Large intestine (tissue), 3 donors: ENCODE results near the gene PTPRN2. TPM values are rescaled to one million over a fixed set of nuclear protein-coding genes. Genes with fewer than 3 reads are reported as not detected.

Experiments used
- DNase-seq, 2 donors: peaks; one replicate each; pipeline versions ENCODE4 v3.0.0 to v3.0.0-alpha.2; 2013
- H3K27ac ChIP-seq: one replicate; pipeline ENCODE4 v1.5.1; 2013; ENCODE audit warnings: low read length
- H3K27me3 ChIP-seq: 2 replicates; pipeline ENCODE4 v1.6.1; 2013; ENCODE audit warnings: low read length; ENCODE audit not compliant: control insufficient read depth, insufficient read depth
- H3K36me3 ChIP-seq: 2 replicates; pipeline ENCODE4 v1.6.1; 2013; ENCODE audit warnings: low read length; ENCODE audit not compliant: control insufficient read depth, insufficient read depth
- H3K4me1 ChIP-seq: one replicate; pipeline ENCODE4 v1.6.1; 2013; ENCODE audit warnings: low read length; ENCODE audit not compliant: control insufficient read depth, insufficient read depth
- H3K4me3 ChIP-seq: one replicate; pipeline ENCODE4 v1.5.1; 2013; ENCODE audit warnings: low read length
- H3K9me3 ChIP-seq: one replicate; pipeline ENCODE4 v1.6.1; 2013; ENCODE audit warnings: mild to moderate bottlenecking, low read depth, low read length, moderate library complexity; ENCODE audit not compliant: control insufficient read depth
- WGBS: methylation state at CpG from one replicate; pipeline ENCODE4 v1.1.5; 2013; ENCODE audit warnings: low lambda C conversion rate; ENCODE audit not compliant: insufficient coverage; 5-methylcytosine and 5-hydroxymethylcytosine counted together
- polyA plus RNA-seq: library from polyadenylated mRNA; unstranded; fragments of 120-200 nt; gene quantifications from one replicate; pipeline ENCODE4 v1.2.1, GENCODE V29; 2013

The PTPRN2 gene
- polyA plus RNA-seq, 1 donor: 13.4 TPM

DNA sequence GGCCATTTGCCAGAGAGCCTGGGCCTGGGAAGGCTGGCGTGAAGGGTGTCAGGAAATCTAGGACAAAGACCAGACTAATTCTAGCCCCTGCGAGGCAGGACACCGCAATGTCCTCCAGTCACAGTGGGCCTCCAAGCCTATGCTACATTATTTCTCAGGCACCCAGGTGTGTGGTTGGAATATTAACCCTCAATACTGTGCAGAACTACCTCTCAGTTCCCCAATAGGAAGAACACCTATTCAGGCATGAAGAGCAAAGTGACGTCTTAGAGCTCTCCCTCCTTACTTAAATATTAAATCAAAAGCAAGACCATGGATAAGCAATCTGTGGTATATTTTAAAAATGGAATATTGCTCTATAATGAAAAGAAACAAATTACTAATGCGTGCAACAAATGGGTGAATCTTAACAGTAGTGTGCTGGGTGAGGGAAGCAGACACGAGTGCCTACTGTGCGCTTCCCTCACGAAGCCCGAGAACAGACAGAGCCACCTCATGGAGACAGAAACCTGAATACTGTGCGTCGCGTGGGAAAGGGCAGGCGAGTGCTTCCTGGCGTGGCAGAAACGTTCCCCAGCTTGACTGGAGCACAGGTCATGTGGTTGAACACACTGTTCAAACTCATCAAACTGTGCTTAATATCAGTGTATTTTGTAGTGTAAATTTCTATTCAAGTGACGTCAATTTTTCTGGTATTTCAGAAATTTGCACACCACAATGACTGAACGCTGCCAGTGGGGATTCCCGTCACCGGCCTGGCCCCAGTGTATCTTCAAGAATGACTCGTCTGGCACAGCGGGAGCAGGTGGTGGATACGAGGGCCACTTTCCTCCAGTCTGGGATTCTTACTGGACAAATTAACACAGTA, 15.5 kb upstream of the PTPRN2 start:
- Histone ChIP-seq H3K27ac (no peak overlapping the region), H3K27me3 (no peaks in the 10 kb centered on the region), H3K4me1 (no peaks in the 10 kb centered on the region), H3K36me3 (no peaks in the 10 kb centered on the region), H3K4me3 (no peak overlapping the region), H3K9me3 (no peaks in the 10 kb centered on the region)
- no peak for DNase-seq
- WGBS: 83% methylated on average over 1 of the region's 22 CpGs

DNA sequence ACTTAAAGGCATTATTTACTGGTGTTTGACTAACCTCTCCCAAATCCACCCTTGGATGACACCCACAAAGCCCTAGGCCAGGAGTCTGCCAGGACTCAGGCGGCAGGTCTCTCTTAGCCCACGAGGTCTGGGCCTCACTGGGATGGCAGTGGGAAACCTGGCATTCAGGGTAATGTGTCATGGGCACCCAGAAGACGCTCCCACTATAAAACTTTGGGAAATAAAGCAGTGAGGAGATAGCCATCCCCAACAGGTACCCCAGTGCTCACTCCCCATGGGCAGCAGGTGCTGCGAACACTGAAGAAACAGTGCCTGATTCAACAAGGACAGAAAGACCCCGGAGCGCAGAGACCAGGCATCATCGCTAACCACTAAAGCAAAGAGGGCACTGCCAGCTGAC, 14.4 kb upstream of the PTPRN2 start:
- no peaks in the 10 kb centered on the region for H3K27me3 ChIP-seq
- whole genome bisulfite sequencing: no CpG with 5 or more reads among the region's 7 CpGs
- H3K9me3 ChIP-seq: no peaks in the 10 kb centered on the region
- no peak overlapping the region for H3K4me3 ChIP-seq
- no peaks in the 10 kb centered on the region for H3K36me3 ChIP-seq
- H3K27ac ChIP-seq: no peak overlapping the region
- DNase-seq: no peak
- H3K4me1 ChIP-seq: no peaks in the 10 kb centered on the region

DNA sequence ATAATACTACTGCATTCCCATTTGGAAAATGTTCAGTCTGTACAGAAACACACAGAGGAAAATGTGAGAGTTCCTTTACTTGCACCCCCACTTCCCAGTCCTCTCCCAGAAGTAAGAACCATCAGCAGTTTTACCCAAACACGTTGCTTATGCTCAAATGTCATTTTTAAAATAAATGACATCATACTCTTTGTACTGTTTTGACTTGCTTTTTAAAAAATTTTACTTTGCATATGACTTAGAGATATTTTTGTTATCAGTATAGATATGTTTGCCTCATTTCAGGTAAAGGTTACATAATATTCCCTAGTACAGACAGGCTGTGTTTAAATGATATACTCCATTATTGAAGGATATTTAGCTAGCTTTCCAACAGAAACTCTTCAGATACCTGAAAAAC, 13.5 kb upstream of the PTPRN2 start:
- DNase-seq: no peak
- H3K36me3 ChIP-seq: no peaks in the 10 kb centered on the region
- no CpG with 5 or more reads among the region's 1 CpG for WGBS
- H3K4me1 ChIP-seq: no peaks in the 10 kb centered on the region
- H3K27ac ChIP-seq: no peak overlapping the region
- no peaks in the 10 kb centered on the region for H3K27me3 ChIP-seq
- no peak overlapping the region for H3K4me3 ChIP-seq
- H3K9me3 ChIP-seq: no peaks in the 10 kb centered on the region

DNA sequence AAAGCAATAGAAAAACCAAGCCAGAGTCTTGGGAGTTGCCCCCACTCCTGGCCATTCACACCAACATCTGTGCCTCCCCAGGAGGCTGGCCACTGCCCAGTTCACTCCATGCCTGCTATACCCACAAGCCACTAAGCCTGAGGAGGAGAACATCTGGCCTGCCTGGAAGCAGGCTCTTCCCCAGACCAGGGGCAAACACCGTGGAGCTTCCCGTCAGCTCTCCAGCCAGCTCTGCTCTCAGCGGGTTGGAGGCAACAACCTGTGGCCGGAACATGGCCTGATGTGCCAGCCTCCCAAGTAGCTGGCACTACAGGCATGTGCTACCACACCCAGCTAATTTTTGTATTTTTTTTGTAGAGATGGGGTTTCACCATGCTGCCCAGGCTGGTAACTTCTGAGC, 9.1 kb upstream of the PTPRN2 start:
- WGBS: no CpG with 5 or more reads among the region's 4 CpGs
- Histone ChIP-seq H3K36me3 (no peaks in the 10 kb centered on the region), H3K9me3 (peaks cover 10% of the 10 kb centered on the region), H3K27me3 (no peaks in the 10 kb centered on the region), H3K4me1 (no peaks in the 10 kb centered on the region), H3K27ac (no peak overlapping the region), H3K4me3 (no peak overlapping the region)
- DNase-seq: no peak

DNA sequence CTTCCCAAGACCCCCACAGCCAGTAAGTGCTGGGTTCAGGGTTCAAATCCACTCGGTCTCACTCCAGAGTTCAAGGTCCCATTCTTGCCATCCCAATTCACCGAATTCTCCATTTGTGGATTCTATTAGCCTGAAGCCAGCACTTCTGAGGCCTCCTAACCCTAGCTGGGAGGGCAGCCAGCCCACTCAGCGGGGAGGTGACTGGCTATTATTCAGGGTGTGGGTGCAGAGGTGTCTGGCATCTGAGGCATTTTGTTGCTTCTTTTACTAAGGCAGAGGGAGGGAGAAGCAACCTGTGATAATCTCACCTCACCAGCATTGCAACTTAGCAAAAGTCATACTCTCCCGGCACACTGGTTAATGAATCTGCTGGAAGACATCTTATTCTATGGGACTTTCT, 8.7 kb upstream of the PTPRN2 start:
- H3K4me3 ChIP-seq: no peak overlapping the region
- peaks cover 10% of the 10 kb centered on the region for H3K9me3 ChIP-seq
- WGBS: no CpG with 5 or more reads among the region's 4 CpGs
- H3K4me1 ChIP-seq: no peaks in the 10 kb centered on the region
- no peaks in the 10 kb centered on the region for H3K27me3 ChIP-seq
- DNase-seq: no peak
- H3K36me3 ChIP-seq: no peaks in the 10 kb centered on the region
- no peak overlapping the region for H3K27ac ChIP-seq

DNA sequence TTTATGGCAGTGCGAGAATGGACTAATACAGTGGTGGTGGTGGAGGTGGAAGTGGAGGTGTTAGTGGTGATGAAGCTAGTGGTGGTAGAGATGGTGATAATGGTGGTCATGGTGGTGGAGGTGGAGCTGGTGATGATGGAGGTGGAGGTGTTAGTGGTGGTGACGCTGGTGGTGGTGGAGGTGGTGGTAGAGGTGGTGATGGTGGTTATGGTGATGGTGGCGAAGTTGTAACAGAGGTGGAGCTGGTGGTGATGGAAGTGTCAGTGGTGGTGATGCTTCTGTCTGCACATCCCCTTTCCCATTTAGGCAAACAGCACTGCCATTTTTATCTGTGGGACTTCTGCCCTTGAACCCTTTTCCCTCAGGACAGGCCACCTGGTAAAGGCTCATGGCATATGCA, 7.4 kb upstream of the PTPRN2 start:
- peaks cover 11% of the 10 kb centered on the region for H3K9me3 ChIP-seq
- H3K27ac ChIP-seq: no peak overlapping the region
- no peak overlapping the region for H3K4me3 ChIP-seq
- no CpG with 5 or more reads among the region's 3 CpGs for WGBS
- peak in 1 of 2 donors; percentile 50 for DNase-seq
- H3K4me1 ChIP-seq: peaks cover 4% of the 10 kb centered on the region
- peaks cover 2% of the 10 kb centered on the region for H3K27me3 ChIP-seq
- H3K36me3 ChIP-seq: no peaks in the 10 kb centered on the region

DNA sequence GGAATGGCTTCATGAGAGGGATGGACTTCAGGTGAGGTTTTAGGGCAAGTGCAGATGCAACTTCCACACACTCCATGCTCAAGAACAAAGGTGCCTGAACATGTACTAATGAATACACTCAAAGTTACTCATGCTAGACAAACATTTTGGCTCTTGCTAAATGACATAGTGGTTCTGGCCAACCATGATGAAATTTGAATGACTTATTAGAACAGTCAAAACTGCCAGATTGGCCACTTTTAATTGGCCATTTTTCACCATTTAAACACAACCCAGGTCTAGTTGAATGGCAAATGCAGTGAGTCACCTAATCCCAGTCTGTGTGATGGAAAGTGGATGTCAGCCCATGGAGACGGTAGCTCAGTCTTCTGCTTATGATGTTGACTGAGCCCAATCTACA, 4.9 kb upstream of the PTPRN2 start:
- DNase-seq: no peak
- Histone ChIP-seq H3K4me3 (no peak overlapping the region), H3K27me3 (peaks cover 19% of the 10 kb centered on the region), H3K27ac (no peak overlapping the region), H3K36me3 (no peaks in the 10 kb centered on the region), H3K4me1 (peaks cover 7% of the 10 kb centered on the region), H3K9me3 (peaks cover 15% of the 10 kb centered on the region)
- no CpG with 5 or more reads among the region's 1 CpG for WGBS

DNA sequence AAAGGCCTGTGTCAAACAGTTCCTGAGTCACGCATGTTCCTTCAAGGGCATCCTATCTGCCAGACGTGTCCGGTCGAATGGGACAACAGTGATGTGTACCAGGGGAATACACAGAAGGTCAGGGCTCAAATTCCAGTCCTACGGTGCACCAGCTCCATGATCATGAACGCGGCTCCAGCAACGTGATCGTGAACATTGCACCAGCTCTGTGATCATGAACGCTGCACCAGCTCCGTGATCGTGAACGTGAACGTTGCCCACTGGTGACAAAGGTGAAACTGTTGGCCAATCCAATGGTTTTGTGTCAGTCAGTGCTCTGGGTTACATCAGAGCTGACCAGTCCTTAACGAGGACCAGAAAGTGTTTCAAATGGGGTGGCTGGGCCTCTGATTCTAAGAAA, 4.3 kb upstream of the PTPRN2 start:
- H3K27me3 ChIP-seq: peaks cover 19% of the 10 kb centered on the region
- H3K4me3 ChIP-seq: no peak overlapping the region
- no peak for DNase-seq
- WGBS: no CpG with 5 or more reads among the region's 15 CpGs
- peaks cover 15% of the 10 kb centered on the region for H3K9me3 ChIP-seq
- peaks cover 7% of the 10 kb centered on the region for H3K4me1 ChIP-seq
- H3K36me3 ChIP-seq: no peaks in the 10 kb centered on the region
- H3K27ac ChIP-seq: no peak overlapping the region

DNA sequence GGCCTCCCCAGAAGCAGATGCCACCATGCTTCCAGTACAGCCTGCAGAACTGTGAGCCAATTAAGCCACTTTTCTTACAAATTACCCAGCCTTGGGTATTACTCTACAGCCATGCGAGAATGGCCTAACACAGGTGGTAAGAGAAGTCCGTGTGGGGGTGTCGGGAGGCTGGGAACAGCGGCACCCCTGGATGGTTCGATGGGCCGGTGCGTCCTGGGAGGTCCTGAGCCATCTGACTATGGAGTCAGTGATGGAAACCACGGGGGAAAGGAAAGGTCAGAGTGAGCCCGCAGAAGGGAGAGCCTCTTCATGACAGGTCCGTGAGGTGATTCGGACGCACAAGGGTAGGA, 2.5 kb upstream of the PTPRN2 start:
- no CpG with 5 or more reads among the region's 12 CpGs for WGBS
- Histone ChIP-seq H3K36me3 (no peaks in the 10 kb centered on the region), H3K4me3 (no peak overlapping the region), H3K9me3 (peaks cover 14% of the 10 kb centered on the region), H3K4me1 (peaks cover 10% of the 10 kb centered on the region), H3K27ac (no peak overlapping the region), H3K27me3 (peaks cover 35% of the 10 kb centered on the region)
- no peak for DNase-seq

DNA sequence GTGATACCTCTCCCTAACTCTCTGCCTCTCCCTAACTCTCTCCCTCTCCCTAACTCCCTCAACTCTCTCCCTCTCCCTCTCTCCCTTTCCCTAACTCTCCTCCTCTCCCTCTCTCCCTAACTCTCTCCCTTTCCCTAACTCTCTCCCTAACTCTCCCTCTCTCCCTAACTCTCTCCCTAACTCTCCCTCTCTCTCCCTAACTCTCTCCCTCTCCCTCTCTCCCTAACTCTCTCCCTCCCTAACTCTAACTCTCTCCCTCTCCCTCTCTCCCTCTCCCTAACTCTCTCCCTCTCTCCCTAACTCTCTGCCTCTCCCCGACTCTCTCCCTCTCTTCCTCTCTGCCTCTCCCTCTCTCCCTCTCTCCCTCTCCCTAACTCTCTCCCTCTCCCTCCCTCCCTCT, 2.0 kb upstream of the PTPRN2 start:
- no peak overlapping the region for H3K27ac ChIP-seq

DNA sequence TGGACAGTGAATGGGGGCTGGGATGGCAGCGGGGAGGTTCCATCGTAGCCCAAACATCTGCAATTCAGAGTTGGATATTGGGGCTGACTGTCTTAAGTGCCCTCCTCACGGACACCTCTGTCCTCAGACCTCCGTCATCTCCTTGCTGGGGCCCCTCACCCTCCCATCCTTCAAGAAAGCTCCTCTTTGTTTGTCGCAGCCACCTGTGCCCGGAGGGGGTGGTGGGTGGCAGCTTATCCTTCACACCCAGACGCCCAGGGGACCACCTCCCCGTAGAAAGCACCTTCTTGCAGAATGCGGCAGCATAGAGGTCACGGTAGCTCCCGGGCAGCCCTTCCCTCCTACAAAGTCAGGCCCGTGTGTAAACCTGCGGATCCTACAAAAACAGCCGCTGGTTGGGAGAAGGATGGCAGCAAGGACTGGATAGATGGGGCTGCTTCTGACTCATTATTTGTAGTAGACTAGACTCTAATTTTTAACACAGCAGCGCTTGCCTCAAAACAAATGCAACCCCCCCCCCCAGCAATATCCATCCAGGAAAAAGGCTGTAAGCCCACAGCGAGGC, 1.3 kb upstream of the PTPRN2 start:
- Histone ChIP-seq H3K36me3 (no peaks in the 10 kb centered on the region), H3K9me3 (peaks cover 6% of the 10 kb centered on the region), H3K27me3 (peaks cover 44% of the 10 kb centered on the region), H3K4me3 (no peak overlapping the region), H3K27ac (no peak overlapping the region), H3K4me1 (peaks cover 10% of the 10 kb centered on the region)
- WGBS: no CpG with 5 or more reads among the region's 16 CpGs
- DNase-seq: no peak

More for the DNA sequence above, 2.0 kb upstream of the PTPRN2 start:
- WGBS: 67% methylated on average over 1 of the region's 1 CpG
- Histone ChIP-seq H3K9me3 (peaks cover 11% of the 10 kb centered on the region), H3K4me3 (no peak overlapping the region), H3K4me1 (peaks cover 10% of the 10 kb centered on the region), H3K36me3 (no peaks in the 10 kb centered on the region), H3K27me3 (peaks cover 40% of the 10 kb centered on the region)
- no peak for DNase-seq
